ENCODE results near the gene FCER2.

DNA sequence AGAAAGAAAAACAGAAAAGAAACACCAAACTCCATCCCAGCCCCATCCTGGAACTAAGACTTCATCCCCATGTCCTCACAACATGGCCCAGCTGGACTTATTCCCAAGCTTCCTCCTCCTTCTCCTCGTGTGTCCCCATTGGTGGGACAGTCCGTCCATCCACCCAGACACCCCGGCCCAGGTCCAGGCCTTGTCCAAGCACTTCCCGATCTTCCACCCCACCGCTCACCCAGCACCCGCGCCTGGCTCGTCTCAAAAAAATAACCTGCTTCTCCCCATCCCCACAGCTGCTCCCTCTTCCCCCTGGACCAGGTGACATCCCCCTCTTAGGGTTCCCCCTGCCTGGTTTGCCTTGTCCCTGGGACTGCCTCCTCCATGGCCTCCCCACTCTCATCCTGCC lies 1.4 kb upstream of the FCER2 start:
- TF ChIP-seq CTCF (IDR thresholded peaks at IDR 0.05; ENCODE audit: low read length) (no peak), EZH2 (IDR thresholded peaks at IDR 0.05; ENCODE audit: borderline replicate concordance, low read length) (no peak)
